GM19240 (cell line): ENCODE measurements around the gene ZNF143.
A peak's percentile ranks its signal among the peaks of the same experiment; 100 is the strongest.
"Not testable (repeated sequence)": the region's sequence is repeated elsewhere in the genome, so short reads cannot be mapped to it uniquely, and the experiment has no call there.

Experiments
- DNase-seq: peaks from one replicate; pipeline ENCODE4 v3.0.0; 2011; ENCODE audit warnings: low spot score; ENCODE audit not compliant: insufficient read length

The ZNF143 gene

DNA sequence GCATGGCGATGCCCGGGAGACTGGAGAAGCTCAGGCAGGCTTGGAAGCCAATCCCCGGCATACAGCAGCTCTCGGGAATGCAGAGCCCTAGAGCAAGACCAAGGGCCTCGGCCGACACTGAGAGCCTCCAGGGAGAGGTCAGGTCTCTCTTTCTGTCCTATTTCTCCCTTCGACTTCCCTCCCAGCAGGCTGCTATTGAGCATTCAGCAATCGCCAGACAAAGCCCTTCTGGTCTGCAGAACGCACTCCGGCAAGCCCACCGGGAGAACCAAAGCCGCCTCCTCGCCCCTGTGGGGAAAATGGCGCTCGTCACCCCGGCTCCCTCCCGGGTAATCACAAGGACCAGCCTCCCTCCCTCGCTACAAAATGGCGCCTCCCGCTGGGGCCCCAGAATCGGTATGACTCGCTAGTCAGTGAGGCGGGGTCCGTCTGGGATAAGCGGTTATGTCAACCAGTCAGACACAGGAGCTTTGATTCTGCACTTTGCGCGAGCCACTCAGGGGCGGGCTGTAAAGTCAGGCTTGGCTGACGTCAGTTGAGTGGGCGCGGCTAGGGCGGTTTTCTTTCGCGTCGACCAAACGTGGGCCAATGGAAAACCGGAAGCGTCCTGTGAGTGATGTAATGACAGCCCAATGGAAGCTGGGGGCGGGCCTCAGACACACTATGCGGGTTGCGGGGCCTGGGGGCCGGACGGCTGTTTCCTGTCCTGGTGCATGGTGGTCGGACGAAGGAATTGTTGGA is at the start of gene ZNF143:
Gene ZNF143 (plus strand): TSS at position 691 of the 741 bp plus-strand sequence. CDS start 10,297 bp downstream, outside the sequence.
- peak; percentile 73 for DNase-seq

DNA sequence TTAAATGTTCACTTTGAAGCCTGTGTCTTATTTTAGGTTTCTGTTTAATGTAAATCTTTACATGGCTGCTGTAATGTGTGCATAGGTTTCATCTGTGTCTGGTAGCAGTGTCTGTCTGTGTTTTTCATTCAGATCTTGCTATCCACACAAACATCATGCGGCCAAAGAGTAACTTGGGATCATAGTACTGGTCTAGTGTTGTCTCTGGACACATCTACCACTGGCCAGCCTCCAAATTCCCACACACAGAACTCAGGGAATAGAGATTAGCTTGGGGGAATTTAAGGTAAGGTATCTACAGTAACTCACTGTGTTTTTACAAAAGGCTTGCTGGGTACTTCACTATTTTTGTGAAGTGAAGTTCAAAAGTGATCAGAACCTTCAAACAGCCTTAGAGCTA is 32.1 kb upstream of the ZNF143 start:
- DNase-seq = no peak

DNA sequence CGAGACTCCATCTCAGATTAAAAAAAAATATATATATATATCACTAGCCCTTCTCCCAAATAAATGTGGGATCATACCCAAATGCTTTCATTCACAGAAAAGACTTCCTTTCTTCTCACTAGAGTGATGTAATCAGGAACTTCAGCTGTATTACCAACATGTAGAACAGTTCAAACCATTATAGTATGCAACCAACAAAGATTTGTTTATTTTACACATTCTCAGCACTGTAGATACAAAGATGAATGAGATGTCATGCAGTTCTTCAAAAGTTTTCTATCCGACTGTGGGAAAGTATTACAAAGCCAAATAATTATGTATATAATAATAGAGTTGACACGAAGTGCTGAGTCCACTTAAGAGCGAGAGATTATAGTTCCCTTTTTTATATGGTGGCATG is 22.2 kb upstream of the ZNF143 start:
- DNase-seq = no peak

DNA sequence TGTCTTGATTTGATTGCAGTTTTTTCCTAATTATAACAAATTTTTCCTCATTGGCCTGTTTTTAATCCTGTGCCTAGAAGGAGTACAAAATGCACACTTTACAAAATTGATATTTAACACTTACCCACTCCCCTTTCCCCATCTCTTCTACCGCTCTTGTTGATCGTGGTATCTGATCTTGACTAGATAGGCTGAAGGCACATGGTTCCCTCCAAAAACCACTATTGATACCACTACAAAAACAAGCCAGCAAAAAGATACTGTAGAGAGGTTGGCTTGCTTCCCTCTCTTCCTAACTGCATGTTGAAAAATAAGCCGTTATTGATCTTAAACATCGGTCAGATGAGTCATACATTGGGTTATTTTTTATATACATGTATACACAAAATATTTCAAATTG is 14.6 kb upstream of the ZNF143 start:
- DNase-seq = no peak

DNA sequence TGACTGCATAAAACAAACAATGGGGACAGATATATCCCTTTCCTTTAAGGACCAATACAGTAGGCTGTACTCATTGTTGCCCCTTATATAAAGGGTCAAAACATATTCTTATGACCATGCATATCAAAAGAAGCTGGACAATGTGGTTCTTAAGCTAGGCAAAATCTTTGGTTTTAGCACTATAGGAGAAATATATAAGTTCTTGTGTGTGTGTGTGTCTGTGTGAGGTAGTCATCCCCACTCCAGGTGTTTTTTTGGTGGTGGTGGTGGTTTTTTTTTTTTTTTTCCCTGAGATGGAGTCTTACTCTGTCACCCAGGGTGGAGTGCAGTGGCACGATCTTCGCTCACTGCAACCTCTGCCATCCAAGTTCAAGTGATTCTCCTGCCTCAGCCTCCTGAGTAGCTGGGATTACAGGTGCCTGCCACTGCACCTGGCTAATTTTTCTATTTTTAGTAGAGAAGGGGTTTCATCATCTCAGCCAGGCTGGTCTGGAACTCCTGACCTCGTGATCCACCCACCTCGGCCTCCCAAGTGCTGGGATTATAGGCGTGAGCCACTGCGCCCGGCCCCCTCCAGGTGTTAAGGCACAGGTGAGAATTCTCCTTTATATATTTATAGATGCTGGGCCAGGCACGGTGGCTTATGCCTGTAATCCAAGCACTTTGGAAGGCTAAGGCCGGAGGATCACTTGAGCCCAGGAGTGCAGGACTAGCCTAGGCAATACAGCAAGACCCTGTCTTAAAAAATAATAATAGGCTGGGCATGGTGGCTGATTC is 12.0 kb upstream of the ZNF143 start:
- no peak for DNase-seq

DNA sequence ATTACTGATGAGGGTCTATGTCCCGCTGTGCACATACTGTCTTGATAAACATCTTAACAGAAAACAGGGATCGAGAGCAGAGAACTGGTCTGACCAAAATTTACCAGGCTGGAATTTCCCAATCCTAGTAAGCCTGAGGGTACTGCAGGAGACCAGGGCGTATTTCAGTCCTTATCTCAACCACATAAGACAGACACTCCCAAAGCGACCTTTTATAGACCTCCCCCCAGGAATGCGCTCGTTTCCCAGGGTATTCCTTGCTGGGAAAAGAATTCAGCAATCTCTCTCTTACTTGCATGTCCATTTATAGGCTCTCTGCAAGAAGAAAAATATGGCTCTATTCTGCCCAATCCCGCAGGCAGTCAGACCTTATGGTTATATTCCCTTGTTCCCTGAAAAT is 8.8 kb upstream of the ZNF143 start:
- not testable (repeated sequence) for DNase-seq

DNA sequence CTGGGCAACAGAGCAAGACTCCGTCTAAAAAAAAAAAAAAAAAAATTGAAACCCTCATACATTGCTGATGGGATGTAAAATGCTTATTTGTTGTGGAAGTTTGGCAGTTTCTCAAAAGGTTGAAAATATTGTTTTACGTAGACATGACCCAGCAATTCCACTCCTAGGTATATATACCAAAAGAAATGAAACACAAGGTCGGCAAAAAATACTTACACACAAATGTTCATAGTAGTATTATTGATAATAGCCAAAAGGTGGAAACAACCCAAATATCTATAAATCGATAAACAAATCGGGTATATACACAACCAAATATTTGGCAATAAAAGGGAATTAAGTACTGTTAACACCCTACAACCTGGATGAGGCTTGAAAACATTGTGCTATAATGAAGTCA is 5.1 kb upstream of the ZNF143 start:
- DNase-seq = no peak

DNA sequence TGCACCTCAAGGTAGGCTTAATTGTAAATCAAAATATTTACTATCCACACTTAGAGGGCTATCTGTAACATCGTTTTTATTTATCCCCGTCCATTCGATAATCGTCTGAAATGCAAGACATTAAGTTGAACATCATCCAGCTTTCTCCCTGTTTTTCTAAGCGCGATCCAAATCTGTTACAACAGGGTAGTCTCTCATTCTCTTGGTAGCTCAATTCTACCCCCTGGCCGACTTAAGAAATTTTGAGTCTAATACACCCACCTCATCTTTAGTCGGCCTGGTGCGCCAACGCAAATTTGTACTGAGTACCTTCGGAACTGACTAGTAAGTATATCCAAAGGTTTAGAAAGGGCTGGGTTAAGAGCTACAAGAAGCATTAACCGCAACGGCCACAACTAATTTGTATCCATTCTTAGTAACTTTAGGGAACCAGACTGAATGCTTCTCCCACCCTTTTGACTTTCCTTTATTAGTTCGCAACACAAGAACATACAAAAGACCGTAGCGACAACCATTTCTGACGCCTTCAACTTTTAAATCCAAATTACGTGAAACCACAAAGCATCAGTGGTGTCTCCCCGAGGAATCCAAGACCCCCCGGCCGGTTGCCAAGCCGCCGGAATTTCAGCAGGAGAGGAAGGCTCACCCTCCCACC is 1.0 kb upstream of the ZNF143 start:
- no peak for DNase-seq

DNA sequence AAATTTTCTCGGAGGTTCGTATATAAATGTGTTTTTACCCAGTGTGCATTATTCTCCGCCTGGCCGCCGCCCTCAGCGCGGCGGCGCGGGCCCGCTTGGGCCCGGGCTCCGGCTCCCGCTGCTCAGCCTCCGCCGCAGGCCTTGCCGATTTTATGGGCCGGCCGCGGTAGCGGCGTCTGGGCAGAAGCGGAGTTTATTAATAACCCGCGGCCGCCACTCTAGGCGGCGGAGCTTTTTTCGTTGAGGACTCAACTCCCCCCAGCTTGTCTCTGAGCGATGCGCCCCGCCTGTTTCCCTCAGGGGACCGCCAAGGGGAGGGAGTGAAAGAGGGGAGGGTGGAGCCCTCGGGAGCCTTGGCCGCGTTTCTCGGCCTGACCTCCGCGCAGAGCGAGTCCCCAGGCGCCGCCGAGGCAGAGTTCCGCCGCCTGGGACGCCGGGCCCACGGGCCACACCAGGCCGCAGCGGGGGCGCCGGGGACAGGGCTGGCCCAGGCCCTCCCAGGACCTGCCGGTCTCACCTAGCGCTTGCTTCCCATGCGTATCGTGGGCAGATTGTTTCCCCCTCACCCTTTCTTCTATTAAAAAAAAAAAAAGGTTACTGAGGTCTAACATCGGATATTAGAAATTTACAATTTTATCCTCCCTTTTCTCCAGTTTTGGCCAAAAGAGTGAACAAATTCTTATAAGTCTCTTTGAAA is 399 bp downstream of the ZNF143 start:
- DNase-seq = peak; percentile 57

DNA sequence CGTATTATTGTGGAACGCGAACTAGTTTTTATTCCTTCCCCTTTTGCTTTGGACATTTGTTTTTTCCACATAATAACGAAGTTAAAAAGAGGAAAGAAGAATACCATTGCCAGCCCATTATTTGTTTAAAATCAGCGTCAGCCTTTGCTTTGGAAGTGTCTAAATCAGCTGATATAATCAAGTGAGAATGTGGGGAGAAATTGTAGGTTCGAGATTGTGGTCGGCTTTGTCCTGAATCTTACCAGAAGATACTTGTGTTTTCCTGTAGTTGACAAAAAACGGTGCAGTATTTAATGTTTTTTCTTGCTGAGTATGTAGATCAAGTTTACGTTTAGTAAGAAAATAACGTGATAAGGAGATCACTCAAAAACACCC is 935 bp downstream of the ZNF143 start:
- no peak for DNase-seq

DNA sequence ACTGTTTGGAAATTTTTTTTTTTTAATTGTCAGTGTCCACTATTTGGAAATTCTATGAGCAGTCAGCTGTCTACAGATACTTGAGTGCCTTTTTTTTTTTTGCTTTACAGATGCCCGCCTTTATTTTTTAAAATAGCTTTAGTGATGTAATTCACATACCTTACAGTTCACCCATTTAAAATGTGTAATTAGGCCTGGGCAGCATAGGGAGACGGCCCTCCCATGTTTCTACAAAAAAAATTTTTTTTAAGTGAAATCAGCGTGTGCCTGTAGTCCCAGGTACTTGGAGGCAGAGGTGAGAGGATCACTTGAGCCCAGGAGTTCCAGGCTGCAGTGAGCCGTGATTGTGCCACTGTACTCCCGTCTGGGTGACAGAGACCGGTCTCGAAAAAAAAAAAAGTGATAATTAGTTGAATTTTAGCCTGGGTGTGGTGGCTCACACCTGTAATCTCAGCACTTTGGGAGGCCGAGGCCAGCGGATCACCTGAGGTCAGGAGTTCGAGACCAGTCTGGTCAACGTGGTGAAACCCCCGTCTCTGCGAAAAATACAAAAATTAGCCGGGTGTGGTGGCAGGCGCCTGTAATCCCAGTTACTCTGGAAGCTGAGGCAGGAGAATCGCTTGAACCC is 1.5 kb downstream of the ZNF143 start:
- DNase-seq = no peak

DNA sequence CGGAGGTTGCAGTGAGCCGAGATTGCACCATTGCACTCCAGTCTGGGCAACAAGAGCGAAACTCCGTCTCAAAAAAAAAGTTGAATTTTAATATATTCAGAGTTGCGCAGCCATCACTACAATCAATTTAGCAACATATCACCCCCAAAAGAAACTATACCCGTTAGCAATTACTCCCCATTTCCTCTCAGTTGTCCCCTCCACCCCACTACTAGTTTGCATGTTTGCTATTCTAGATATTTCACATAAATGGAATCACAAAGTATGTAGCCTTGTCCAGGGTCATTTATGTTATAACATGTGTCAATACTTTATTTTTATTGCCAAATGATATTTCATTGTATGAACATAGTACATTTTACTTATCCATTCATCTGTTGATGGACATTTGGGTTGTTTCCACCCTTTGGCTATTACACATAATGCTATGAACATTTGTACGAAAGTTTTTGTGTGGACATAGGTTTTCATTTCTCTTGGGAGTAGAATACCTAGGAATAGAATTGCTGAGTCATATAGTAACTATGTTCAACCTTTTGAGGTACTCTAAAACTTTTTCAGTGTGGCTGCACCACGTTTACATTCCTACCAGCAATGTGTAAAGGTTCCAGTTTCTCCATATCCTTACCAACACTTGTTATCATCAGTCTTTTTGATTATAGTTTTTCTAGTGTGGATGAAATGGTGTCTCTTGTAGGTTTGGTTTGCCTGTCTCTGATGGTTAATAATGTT is 2.2 kb downstream of the ZNF143 start:
- DNase-seq = no peak

DNA sequence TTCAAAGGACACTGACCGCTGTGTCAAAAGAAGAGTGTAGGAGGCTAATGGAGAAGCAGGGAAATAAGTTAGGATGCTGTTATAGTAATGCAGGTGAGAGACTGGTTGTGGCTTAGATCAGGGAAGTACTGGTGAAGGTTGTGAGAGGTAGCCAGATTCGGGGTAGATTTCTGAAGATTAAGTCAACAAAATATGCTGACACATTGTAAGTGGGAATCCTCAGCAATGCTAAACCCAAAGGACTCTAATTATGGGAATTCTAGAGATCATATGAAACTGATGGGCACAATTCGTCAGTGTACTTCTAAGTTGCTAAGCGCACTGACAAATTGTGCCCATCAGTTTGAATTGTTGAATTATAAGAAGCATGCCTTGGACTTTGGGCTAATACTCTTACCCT is 10.0 kb downstream of the ZNF143 start:
- no peak for DNase-seq

DNA sequence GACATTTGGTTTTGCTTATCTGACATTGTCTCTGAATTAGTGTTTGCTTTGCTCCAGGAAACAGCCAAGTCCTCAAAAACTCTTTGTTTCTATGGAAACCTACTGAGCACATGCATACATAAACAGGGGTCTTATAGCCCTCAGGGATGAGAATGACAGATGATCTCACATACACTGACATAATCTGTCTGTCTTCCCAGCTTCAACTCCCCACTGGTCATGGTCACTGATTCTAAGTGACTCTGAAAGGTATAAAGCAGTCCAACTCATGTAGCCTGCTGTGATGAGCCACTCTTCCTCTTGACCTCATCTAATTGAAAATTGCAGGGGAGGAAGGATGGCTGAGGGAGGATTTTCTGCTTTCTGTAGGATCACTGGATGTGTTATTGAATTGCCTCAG is 12.6 kb downstream of the ZNF143 start:
- no peak for DNase-seq

DNA sequence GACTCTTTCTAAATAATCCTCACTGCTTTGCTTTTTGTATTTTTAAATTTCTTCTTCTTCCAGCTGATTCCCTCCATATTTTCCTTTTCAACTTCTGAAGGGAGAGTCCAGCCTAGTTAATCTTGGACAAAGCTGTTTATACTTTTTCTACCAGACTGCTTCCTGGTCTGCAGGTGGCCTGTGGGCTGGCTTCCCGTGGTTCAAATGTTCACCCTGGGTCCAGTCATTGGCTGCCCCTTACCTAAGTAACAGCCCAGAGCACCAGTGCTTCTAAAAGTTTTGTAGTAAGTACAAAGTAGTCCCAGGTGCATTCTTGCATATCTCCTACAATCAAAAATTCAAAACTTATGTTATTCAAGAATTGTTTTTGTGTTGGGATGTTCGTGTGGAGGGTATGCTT is 19.1 kb downstream of the ZNF143 start:
- DNase-seq = no peak

DNA sequence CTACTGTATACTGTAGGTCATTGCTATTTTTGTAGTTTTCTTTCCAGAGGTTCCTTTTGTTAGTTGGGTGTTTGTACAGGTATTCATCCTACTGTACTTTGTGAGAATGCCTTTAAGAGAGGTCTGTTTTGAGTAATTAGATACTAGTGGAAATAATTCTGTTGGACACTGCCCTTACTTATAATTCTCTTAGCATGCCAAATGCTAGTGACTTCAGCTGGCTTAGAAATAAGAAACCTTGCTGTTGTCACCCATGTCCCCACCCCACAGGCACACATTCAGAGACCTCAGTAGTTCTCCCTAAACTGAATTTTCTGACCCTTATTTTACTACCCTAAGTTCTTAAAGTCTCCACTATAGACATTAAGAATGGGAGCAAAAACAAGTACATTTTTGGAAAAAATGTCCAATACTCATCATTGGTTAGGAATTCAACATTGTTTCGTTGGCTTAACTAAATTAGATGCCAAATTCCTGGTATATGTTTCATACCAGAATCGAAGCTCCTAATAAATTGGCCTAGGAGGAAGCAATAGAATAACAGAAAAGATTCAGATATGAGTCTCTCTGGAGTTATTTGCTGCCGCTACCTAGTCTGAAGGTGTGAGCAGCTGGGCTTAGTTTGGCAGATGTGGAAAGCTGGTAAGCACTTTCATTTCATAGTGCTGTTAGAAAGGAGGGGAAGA is 28.4 kb downstream of the ZNF143 start:
- no peak for DNase-seq

DNA sequence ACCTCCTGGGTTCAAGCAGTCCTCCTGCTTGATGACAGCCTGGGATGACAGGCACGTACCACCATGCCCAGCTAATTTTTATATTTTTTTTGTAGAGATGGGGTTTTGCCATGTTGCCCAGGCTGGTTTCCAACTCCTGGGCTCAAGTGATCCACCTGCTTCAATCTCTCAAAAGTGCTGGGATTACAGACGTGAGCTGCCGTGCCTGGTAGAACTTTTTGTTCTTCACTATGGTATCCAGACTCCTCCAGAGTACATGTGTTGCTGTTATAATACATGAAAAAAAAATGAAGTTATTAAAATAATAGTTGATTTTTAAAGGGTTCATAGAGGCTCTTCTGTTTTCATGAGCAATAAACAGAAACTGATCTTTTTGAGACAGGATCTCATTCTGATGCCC is 29.6 kb downstream of the ZNF143 start:
- DNase-seq = no peak

DNA sequence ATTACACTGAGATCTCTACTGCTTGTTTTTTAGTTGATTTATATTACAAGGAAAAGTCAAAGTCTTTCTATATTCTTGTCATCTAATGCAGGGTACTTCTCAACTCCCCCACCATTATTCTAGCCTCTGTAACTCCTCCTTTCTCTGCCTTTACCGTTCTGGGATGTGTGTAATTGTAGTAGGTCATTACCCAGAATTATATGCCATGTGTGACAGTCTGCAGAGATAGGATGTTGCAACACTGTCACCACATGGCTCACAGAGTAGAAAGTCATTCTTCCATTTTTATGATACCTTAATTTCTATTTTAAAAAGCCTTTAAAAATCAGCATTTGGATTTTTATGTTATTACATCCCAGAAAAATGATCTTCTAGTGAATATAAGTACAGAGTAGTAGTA is 32.7 kb downstream of the ZNF143 start:
- no peak for DNase-seq

DNA sequence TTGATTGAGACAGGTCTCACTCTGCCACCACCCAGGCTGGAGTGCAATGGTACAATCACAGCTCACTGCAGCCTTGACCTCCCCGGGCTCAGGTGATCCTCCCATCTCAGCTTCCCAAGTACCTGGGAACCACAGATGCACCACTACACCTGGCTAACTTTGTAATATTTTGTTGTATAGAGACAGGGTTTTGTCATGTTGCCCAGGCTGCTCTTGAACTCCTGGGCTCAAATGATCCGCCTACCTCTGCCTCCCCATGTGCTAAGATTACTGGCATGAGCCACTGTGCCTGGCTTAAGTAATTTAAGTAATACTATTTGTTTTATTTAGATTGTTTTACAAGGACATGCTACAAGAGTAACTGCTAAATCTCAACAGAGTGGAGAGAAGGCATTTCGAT is 33.5 kb downstream of the ZNF143 start:
- DNase-seq = no peak
